ENCODE measurements around the gene CDH13. TPM values are rescaled to one million over a fixed set of nuclear protein-coding genes. Genes with fewer than 3 reads are reported as not detected.

Gene CDH13
- total RNA-seq, 4 donors from 2014 or later = 3.4 to 14.8 (median 6.5) TPM

GRCh38 chr16:83248735-83249463 lies 622.1 kb downstream of the CDH13 start:
- no peaks in the 10 kb centered on the region for H3K4me1 ChIP-seq
- H3K36me3 ChIP-seq = no peaks in the 10 kb centered on the region
- TF ChIP-seq CTCF (IDR thresholded peaks at IDR 0.05) (no peak), POLR2A (IDR thresholded peaks at IDR 0.05) (no peak)
- no peak for DNase-seq
- 76 to 78% methylated on average over 8 of the region's 8 CpGs for WGBS, 2 donors
- no peaks in the 10 kb centered on the region for H3K9me3 ChIP-seq
- no peaks in the 10 kb centered on the region for H3K27me3 ChIP-seq
- H3K27ac ChIP-seq = no peak overlapping the region
- intact Hi-C loops (cut with DNase I) = no loop called here
- no peak overlapping the region for H3K4me3 ChIP-seq (replicated peaks in 1 of 3)

GRCh38 chr16:83253521-83253920 lies 626.8 kb downstream of the CDH13 start:
- no peaks in the 10 kb centered on the region for H3K4me1 ChIP-seq
- intact Hi-C loops (cut with DNase I) = no loop called here
- no peak overlapping the region for H3K4me3 ChIP-seq (replicated peaks in 1 of 3)
- no peaks in the 10 kb centered on the region for H3K9me3 ChIP-seq
- H3K27me3 ChIP-seq = no peaks in the 10 kb centered on the region
- H3K27ac ChIP-seq = no peak overlapping the region
- no peaks in the 10 kb centered on the region for H3K36me3 ChIP-seq
- WGBS, 2 donors = 64% methylated on average over 3 of the region's 3 CpGs
- TF ChIP-seq CTCF (IDR thresholded peaks at IDR 0.05) (no peak), POLR2A (IDR thresholded peaks at IDR 0.05) (no peak)
- no peak for DNase-seq

- no peak for DNase-seq
- no peaks in the 10 kb centered on the region for H3K27me3 ChIP-seq
- 81 to 82% methylated on average over 9 of the region's 9 CpGs for WGBS, 2 donors
- no peaks in the 10 kb centered on the region for H3K4me1 ChIP-seq
- H3K36me3 ChIP-seq = no peaks in the 10 kb centered on the region
- H3K9me3 ChIP-seq = no peaks in the 10 kb centered on the region
- intact Hi-C loops (cut with DNase I) = no loop called here
- TF ChIP-seq POLR2A (IDR thresholded peaks at IDR 0.05) (no peak), CTCF (IDR thresholded peaks at IDR 0.05) (no peak)
- H3K27ac ChIP-seq = no peak overlapping the region
- no peak overlapping the region for H3K4me3 ChIP-seq (replicated peaks in 1 of 3)
Measured at GRCh38 chr16:83258366-83258928, 631.7 kb downstream of the CDH13 start.

GRCh38 chr16:83266848-83267553 lies 640.2 kb downstream of the CDH13 start:
- DNase-seq = no peak
- Histone ChIP-seq H3K9me3 (no peaks in the 10 kb centered on the region), H3K4me3 (replicated peaks in 1 of 3) (no peak overlapping the region), H3K27me3 (no peaks in the 10 kb centered on the region), H3K27ac (no peak overlapping the region), H3K36me3 (no peaks in the 10 kb centered on the region), H3K4me1 (no peaks in the 10 kb centered on the region)
- TF ChIP-seq CTCF (IDR thresholded peaks at IDR 0.05) (no peak), POLR2A (IDR thresholded peaks at IDR 0.05) (no peak)
- intact Hi-C loops (cut with DNase I) = no loop called here
- WGBS, 2 donors = 72 to 77% methylated on average over 7 of the region's 7 CpGs

- 90 to 95% methylated on average over 3 of the region's 3 CpGs for WGBS, 2 donors
- H3K36me3 ChIP-seq = no peaks in the 10 kb centered on the region
- no peak for DNase-seq
- H3K4me1 ChIP-seq = no peaks in the 10 kb centered on the region
- no peak overlapping the region for H3K4me3 ChIP-seq (replicated peaks in 1 of 3)
- intact Hi-C loops (cut with DNase I) = no loop called here
- TF ChIP-seq CTCF (IDR thresholded peaks at IDR 0.05) (no peak), POLR2A (IDR thresholded peaks at IDR 0.05) (no peak)
- no peaks in the 10 kb centered on the region for H3K27me3 ChIP-seq
- H3K9me3 ChIP-seq = no peaks in the 10 kb centered on the region
- no peak overlapping the region for H3K27ac ChIP-seq
Measured at GRCh38 chr16:83268169-83268568, 641.4 kb downstream of the CDH13 start.

Measured in thyroid gland (tissue), 4 donors.